ENCODE data around the gene CCBE1.

The CCBE1 gene

DNA sequence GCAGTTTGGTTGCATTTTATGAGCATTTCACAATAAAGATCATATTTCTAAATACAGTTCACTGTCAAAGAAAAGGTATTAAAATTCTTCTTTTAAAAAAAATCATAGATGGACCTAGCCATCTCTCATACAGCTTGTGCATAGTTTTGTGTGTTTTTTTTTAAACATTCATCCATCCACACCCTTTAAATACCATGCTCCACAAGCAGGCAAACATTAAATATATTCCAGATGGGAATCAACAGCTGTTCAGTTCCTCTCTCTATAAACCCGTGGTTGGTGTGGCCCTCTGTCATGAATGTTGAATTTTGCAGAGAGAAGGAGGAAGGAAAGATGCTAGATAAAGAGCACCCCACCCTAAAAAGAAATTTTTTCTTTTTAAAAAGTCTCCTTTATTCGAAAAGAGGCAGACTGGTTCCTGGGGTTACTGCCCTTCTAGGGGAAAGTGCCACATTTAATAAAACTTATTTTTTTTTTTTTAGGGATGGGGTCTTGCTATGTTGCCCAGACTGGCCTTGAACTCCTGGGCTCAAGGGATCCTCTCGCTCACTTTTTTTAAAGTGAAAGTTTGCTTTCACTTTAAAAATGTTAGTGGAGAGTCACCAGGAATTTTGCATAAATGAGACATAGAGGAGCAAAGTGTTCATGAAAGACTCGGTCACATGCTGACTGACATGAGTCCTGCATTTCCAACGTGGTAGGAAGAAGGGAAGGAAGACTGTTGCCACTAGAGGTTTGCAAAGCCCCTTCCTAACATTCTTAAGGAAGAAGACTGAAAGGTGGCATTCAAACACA lies 264.2 kb downstream of the CCBE1 start:
- DNase-seq, result no peak

DNA sequence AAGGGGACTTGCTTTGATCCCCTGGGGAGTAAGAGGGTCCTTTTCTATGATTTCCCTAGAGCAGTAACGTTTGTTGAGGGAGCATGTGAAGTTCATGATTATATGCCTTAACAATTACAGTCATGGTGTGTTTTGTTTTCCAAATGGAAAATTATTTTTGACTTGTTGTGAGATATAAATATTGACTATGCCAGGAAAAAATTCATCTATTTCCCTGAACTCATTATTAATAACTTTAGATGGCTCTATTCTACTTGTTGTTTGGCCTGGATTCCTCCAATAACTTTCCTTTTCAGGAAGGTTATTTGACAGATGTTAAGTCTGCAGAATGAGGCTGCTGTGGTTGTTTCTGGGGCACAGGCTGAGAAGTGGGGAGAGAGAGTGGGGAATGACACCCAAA lies 266.1 kb downstream of the CCBE1 start:
- no peak for DNase-seq

DNA sequence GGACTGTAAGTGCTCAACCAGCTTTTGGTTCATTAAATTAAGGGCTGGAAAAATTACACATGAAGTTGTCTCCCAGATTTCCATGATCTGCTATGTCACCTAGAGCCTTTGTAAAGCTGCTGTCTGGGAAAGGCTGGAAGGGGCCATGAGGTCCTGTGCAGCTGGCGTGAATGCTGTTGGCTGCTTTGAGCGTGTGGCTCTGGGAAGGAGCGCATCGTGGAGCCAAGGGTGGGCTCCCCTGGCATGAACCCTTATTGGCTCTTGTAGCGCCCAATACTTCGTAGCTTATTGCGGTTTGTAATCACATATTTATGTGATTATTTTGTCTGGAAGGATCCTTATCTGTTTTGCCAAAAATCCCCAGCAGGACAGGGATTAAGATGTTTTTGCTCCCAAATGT lies 267.6 kb downstream of the CCBE1 start:
- DNase-seq, result no peak

DNA sequence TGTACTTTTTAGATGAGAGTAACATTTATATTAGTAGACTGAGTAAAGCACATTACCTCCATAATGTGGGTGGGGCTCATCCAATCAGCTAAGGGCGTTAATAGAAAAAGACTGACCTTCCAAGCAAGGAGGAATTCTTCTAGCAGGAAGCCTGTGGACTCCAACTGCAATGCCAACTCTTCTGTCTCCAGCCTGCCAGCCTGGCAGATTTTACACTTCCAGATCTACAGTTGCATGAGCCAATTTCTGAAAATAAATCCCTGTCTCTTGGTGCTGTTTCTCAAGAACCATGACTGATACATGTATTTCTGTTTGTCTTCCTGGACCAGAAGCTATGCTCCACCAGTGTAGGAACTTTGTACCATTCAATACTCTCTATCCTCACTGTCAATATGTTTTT lies 269.2 kb downstream of the CCBE1 start:
- DNase-seq, result no peak

DNA sequence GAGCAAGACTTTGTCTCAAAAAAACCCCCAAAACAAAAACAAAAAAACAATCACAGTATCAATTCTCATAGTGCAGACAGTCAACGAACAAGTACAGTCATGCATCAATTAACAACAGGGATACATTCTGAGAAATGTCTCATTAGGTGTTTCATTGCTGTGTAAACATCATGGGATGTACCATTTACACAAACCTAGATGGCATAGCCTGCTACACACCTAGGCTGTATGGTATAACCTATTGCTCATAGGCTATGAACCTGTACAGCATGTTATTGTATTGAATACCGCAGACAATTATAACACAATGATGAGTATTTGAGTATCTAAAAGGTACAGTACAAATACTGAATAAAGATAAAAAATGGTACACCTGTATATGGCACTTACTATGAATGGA lies 270.4 kb downstream of the CCBE1 start:
- DNase-seq, result no peak

DNA sequence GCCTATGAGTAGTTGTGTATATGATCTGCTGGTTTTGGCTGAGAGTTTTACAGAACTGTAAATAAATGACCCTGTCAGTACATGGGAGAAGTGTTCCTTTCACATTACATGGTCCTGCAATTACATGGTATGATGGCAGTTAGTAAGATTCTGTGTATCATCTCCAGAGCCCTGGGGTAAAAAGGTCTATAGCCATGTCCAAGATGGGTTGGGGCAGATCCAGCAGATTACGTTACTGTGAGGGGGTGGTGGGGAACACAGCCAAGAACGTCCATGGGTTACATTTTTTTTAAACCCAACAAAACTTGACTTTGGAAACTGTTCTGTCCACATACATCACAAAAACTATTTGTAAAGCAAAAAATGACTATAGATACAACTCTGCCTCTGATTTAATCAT lies 274.0 kb downstream of the CCBE1 start:
- no peak for DNase-seq

DNA sequence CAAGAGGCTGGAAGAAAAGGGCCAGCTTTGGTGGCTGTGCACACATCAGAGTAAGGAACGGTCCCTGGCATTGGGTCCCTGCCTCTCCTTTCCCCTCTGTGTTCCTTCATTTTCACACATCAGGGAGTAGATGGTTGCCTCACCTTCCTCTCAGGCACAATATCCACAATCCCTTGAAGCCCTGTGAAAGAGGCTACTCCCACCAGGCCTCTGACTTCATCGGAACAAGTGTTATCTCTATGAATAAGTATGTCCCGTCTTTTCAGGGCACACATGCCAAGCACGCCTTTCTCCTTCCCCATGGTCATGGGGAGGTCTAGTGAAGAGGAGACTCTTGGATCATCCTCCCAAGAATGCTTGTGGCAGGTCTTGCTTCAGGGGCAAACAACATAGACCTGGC lies 277.0 kb downstream of the CCBE1 start:
- no peak for DNase-seq

DNA sequence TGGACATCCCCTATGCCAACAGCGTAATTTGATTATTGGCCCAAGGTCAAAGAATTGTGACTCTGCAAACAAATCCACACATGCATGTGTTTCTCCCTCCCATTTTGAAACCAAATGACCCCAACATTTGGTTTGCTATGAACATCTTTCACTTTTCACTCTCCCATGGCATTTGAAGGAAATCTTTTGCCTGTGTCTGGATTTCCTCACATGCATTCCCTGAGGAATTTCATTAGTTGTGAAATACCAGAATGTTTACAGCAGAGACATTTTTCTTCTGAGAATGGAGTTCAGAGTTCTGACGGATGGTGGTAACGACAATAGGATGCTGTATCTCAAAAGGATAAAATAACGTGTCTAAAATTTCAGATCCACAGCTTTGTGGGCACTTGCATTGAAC lies 277.8 kb downstream of the CCBE1 start:
- no peak for DNase-seq

DNA sequence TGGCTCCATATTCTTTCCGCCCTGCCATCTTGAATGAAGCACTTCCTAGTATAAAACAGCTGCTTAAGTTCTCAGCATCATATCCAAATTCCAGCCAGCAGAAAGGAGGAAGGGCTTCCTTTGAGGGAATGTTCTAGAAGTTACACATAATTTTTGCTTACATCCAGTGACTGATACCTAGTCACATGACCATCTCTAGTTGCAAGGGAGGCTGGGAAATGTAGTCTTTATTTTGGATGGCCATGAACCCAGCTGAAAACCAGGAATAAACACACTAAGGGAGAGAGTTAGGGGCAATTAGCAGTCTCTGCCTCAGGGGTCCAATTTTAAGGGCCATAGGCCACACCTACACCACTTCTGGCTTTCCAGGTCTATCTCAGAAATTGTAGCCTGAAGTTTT lies 280.4 kb downstream of the CCBE1 start:
- DNase-seq, result no peak

DNA sequence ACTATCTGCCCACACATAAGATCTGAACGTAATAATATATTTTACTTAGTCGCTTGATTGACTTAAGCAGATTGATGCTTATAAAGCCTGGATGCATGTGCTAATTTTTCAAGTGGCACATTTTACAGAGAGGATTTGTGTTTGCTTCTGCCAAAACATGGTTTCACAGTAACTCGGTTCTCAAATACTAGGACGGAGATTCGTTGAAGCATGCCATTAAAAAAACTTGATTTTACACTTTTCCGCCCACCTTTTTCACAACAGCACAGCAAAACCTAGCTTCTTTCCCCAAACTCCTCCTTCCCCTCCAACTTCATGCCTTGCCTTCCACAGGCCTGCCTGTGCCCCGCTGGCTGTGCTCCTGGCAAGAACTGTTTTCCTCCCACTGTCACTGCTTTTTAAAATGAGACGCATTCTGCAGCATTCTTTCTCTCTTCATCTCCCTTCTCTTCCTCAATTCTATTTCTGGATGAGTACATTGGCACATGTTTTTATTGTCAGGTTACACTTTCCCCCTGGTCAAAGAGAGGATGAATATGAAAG lies 283.0 kb downstream of the CCBE1 start:
- no peak for DNase-seq

DNA sequence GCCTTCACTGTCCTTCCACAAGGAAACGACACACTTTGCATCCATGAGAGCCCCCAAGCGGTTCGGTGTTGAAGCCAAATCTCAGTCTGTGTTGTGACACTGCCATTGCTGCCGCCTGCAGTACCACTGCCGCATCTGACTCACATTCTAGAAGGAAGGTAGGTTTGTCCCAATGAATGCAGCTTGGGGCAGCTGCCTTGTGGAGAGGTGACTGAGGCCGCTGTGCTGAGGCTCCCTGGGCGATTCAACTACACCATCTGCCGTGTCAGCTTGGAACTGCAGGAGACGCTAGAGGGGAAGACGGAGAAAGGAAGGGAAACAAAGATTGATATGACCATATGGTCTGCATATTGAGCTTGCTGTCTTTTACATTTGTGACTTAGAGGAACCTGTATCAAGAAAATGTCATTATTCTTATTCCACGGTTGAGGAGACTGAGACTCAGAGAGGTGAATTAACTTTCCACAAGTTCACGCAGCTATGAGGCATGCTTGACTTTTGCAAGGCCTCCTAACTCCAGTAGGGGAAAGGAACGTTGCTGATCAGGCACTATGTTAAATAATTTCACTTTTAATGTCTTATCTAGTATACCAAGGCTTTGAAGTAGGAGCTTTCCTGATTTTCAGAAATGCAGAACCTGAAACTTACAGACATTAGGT lies 294.7 kb downstream of the CCBE1 start:
- DNase-seq, result peak; percentile 67

DNA sequence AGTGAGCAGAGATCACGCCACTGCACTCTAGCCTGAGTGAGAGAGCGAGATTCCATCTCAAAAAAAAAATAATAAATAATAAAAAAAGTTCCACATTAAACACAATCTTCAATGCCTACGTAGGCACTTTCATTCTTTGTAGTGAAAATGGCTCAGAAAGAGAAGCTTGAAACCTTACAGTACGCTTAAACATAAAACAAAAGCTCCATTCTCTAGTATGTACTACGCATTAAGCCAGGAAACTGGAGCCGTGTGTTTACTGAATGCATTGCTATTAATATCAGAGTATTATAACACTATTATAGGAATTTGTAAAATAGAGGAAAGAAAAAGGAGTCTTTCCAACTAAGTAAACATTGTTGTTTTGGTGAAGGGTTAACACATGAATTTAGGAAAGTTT lies 296.8 kb downstream of the CCBE1 start:
- no peak for DNase-seq

DNA sequence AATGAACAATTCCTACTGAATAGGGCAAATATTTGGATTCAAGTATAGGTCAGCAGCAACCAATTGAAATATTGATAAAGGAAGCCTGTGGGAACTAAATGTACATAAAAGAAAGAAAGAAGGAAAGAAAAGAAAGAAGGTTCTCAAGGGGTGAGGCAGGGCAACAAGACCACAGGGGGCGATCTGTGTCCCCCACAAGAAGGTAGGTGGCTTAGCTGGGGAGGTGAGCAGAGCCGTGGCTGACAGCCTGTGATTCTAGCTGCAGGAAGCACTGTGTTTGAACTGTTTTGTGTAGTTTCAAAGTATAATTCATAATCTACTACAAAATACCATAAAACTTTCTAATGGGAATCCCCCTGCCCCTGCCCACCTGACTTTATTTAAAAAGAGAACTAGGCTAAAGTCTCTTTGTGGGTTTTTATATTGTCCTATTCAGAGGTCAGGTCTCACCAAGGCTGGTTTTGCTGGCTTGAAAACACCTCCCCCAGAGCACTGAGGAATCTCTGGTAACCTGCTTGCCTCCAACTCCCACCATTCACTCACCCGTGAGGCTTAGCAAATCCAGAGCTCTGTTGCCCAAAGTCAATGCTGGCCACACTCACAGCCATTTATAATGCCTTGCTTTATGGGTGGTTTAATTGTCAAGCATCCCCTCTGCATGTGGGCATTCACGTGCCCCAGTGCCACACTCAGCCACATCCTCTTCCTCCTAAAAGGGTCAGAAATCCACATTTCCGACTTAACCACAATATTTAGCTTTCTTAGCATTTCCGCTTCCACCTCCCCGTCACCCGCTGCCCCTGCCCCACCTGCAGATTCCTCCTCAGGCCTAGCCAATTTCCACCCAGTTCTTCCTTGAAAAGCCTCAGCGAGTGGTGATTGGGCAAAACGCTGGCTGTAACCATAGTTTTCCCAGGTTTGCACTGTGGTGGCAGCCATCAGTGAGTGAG lies 301.7 kb downstream of the CCBE1 start:
- DNase-seq, result no peak

DNA sequence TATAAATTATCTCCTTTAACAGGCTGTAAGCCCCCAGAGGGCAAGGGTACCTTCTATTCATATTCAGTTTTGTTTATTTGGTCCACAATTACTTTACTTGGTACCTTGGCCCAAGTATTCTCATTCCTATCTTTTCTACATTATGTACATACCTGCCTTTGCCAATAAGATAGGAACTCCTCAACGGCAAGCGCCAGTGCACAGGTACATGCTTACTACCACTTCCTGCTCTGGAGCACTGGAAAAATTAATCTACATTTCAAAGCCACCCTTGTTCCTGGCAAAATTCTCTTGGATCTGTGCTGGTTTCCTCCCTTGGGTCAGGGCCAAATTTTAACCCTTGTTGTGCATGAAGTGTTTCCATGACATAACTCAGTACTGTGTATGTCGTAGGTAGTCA lies 303.8 kb downstream of the CCBE1 start:
- DNase-seq, result no peak

DNA sequence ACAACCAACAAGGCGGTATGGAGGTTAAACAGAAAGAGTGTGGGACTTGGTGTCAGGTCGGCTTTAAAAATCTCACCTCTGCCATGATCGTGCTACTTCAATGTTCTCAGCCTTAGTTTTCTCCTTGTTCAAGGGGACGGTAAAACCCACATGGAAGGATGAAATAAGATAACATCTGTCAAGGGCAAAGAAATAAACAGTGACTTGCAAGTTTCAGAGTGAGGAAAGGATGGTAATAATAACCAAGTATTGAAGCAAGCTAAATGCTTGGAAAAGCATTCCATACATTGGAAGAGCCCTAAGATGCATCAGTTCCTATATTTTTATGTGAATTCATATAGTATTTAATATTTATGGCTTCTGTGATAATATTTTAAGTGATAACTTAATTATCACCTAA lies 308.4 kb downstream of the CCBE1 start:
- no peak for DNase-seq

DNA sequence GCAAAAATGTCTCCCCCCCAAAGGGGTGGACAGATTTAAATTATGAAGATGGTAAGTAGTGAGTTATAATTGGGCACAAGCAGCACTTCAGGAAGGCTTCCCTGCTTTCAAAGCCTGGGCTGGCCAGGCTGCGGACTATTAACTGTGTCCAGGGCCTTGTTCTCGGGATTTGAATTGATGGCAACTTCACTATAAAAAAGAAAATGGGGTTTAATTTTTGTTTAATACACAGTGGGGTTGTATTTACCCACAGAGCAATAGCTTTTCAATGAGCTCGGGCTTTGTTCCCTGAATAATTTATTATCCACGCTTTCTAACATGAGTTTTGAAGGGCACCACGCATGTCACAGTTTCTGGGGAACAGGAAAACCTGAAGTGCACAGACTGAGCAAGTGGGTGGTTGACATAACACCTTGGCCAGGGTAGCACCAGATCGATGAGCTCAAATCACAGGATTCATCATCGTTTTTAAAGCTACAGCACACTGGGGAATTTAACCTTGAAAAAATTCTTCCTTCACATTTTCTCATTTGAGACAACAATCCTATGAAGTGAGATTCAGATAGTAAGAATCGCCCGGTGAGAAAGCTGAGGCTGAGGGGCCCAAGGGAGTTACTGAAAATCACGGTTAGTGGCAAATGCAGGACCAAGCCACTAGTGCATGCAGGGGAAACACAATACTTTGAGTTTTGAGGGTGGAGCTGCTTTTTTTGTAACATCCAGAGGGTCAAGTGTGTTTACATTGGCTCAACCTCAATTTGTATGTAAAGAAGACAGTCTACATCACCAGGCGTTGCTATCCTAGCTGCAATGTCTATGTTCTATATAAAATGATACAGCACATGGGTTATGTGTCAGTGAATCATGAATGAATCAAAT lies 309.3 kb downstream of the CCBE1 start:
- DNase-seq, result no peak

DNA sequence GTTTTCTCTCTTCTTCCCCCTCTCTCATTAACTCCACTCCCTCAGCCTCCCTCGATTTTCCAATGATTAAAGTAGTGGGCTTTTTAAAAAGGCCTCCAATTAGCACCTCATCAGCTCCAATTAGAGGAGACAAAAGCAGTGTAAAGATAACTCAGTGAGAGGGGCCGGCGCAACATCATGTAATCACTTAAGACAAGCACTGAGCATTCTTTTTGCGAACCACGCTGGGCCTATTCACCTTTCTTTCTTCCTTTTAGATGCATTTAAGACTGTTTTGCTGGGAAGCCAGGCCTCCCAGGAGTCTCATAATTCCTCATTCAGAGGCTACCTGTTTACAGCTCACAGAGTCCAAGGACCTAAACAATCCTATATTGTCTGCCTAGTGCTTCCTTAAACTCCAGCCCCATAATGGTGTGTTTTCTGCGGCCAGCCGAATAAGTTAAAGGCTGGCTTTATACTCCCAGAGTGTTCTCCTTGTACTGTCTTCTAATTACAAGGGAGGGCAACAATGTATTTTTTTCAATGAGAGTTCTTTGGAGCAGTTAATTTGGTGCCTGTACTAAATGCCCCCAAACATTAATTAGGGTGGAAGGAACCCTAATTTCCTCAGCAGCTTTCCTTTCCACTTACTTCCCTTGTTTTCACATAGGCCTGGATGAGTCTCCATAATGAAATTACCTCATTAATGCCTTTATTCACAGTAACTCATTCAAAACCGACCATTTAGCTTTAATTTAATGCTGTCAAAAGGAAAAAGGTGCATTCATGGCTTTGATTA lies 310.1 kb downstream of the CCBE1 start:
- DNase-seq, result no peak

DNA sequence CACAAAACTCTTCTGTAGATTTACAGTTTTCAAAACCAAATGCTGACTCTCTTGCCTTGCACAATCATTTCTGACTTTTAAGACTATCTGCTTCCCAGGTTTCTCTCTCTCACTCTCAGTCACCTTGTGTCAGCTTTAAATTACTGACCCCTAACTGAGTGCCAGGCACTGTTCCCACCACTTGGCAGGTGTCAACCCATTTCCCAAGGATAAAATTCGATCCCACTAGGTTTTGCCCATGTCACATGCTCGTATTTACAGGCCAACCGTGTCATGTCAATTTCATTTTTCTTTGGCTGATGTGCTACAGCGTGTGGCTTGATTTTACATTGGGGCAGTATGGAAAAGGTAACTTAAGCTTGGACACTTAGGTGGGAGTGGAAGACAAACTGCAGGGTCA lies 312.0 kb downstream of the CCBE1 start:
- DNase-seq, result no peak

DNA sequence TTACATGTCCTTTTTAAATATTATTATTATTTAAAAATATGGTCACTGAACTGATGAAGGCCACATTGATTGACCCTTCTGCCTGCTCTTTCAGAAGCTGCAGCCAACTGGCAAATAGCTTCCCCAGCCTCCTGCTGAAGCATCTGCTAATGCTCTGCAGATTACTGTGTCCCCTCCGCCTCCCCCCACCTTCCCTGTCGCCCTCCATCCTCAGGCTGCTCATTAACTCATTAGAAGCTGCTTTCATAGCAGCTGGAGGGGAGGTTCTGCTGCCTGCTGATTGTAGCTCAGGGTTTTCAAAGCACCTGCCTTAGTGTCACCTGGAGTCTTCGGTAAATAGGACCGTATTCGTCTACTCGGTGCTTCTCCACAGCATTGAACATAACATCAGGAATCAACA lies 313.4 kb downstream of the CCBE1 start:
- no peak for DNase-seq

DNA sequence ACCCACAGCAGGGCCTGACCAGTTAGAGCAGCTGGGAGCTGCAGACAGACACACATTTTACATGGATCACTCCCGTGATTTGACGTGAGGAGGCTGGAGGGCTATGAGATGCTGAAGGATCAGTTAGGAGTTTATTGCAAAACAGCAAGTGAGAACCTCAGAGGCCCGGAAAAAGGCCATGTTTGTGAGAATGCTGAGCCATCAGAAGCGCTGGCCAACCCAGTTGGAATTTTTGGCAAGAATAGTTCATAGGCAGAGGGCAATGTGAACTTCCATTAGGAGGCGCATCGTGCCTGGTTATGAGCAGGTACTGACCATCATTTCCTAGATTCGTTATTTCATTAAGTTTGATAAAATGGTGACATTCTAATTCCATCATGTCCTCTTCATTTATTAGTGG lies 314.8 kb downstream of the CCBE1 start:
- DNase-seq, result no peak

DNA sequence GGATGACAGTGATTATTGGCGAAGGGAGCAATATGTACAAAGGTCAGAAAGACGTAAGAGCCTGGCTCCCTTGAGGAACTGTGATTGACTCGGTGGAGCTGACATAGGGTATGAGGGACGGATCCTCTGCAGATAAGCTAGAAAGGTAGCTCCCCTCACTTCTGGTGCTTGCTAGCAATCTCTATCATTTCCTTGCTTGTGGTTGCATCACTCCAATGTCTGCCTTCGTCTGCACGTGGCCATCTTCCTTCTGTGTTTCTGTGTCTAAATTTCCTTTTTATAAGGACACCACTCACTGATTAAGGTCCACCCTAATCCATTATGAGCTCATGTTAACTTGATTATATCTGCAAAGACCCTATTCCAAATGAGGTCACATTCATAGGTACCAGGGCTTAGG lies 315.3 kb downstream of the CCBE1 start:
- no peak for DNase-seq

Data from activated T-cell treated with anti-CD3 and anti-CD28 coated beads for 4 hours (primary cell).